Tibial nerve (tissue), 3 donors: ENCODE data around the gene SLC25A42.

ENCODE experiments used
- CTCF ChIP-seq, 5 experiments: fragments of 200-600 bp in 3 of 5; fragments of 450-650 bp in 2 of 5; sonication (generic) in 3 of 5; IDR thresholded peaks; one replicate each; pipeline ENCODE4 v1.5.1; 2016 to 2019; ENCODE audit warnings: antibody characterized with exemption in 5 of 5, mild to moderate bottlenecking in 3 of 5, moderate library complexity in 2 of 5
- POLR2A ChIP-seq, 2 donors: fragments of 450-650 bp; IDR thresholded peaks; one replicate each; pipeline ENCODE4 v1.6.1; 2017; ENCODE audit warnings: antibody characterized with exemption in 2 of 2, mild to moderate bottlenecking in 2 of 2, moderate library complexity in 2 of 2

- no peak for TF ChIP-seq CTCF (IDR thresholded peaks at IDR 0.05)
- no peak for TF ChIP-seq POLR2A (IDR thresholded peaks at IDR 0.05)
These were observed 13.1 kb upstream of the SLC25A42 start for GRCh38 chr19:19050731-19051130.
